HG02884 (cell line): ENCODE results near the gene ZNG1B.
"Not testable (repeated sequence)": the region's sequence is repeated elsewhere in the genome, so short reads cannot be mapped to it uniquely, and the experiment has no call there.

Experiments used
- ATAC-seq: cut with Tn5 transposase; IDR thresholded peaks from one replicate; pipeline ENCODE4 v1.9.1; 2021; ENCODE audit warnings: mild to moderate bottlenecking, moderate library complexity; ENCODE audit not compliant: unreplicated experiment

ZNG1B gene

GRCh38 chr2:113542529-113542928 is 105.0 kb downstream of the ZNG1B start:
- ATAC-seq = not testable (repeated sequence)
